ENCODE measurements around the gene SIPA1L3.

The SIPA1L3 gene

DNA sequence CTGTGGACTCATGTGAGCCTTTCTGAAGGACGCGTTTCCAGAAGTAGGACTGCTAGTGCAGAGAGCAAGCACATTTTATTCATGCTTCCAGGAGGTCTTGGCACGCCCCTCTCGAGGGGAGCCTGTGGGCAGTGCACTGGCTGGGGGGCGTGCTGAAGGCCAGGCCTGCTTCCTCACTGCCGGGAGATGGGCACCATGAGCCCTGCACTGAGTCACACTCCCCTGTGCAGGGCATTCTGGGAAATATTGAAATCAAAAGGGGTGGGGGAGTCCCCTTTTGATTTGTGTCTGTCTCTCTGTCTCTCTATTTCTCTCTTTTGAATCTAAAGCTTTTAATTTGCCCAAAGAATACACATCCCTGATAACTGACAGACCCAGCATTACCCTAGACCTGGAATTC lies 283.1 kb downstream of the SIPA1L3 start:
- no peaks in the 10 kb centered on the region for H3K27me3 Mint-ChIP-seq (ENCODE audit: low read depth)
- H3K9me3 Mint-ChIP-seq, result no peaks in the 10 kb centered on the region
- no peak overlapping the region for H3K27ac Mint-ChIP-seq
- DNase-seq (ENCODE audit: low spot score), result no peak
- no peak overlapping the region for H3K4me3 Mint-ChIP-seq
- H3K4me1 Mint-ChIP-seq (ENCODE audit: low read depth), result no peaks in the 10 kb centered on the region
- H3K36me3 Mint-ChIP-seq (ENCODE audit: low read depth), result no peaks in the 10 kb centered on the region

DNA sequence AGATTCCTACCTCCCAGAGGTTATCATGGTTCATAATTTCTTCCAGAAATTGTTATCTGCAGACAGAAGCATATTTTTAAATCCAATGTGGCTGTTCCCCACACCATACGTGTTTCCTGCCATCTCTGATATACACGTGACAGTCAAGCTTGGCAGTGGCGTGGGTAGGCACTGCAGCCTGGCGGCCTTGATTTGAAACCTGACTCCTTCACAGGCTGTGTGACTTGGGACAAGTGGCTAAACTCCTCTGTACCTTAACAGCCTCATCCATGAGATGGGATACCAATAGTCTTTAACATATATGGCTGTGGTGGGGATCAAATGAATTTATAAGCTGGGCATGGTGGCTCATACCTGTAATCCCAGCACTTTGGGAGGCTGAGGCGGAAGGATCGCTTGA lies 283.8 kb downstream of the SIPA1L3 start:
- no peak overlapping the region for H3K4me3 Mint-ChIP-seq
- H3K9me3 Mint-ChIP-seq, result no peaks in the 10 kb centered on the region
- no peaks in the 10 kb centered on the region for H3K4me1 Mint-ChIP-seq (ENCODE audit: low read depth)
- DNase-seq (ENCODE audit: low spot score), result no peak
- H3K36me3 Mint-ChIP-seq (ENCODE audit: low read depth), result no peaks in the 10 kb centered on the region
- H3K27me3 Mint-ChIP-seq (ENCODE audit: low read depth), result no peaks in the 10 kb centered on the region
- no peak overlapping the region for H3K27ac Mint-ChIP-seq

- H3K4me3 Mint-ChIP-seq, result no peak overlapping the region
- no peak for DNase-seq (ENCODE audit: low spot score)
- H3K27me3 Mint-ChIP-seq (ENCODE audit: low read depth), result no peaks in the 10 kb centered on the region
- no peaks in the 10 kb centered on the region for H3K4me1 Mint-ChIP-seq (ENCODE audit: low read depth)
- no peaks in the 10 kb centered on the region for H3K36me3 Mint-ChIP-seq (ENCODE audit: low read depth)
- no peaks in the 10 kb centered on the region for H3K9me3 Mint-ChIP-seq
- H3K27ac Mint-ChIP-seq, result no peak overlapping the region
Observed at GRCh38 chr19:38191747-38192146, 284.7 kb downstream of the SIPA1L3 start.

- H3K27me3 Mint-ChIP-seq (ENCODE audit: low read depth), result no peaks in the 10 kb centered on the region
- H3K9me3 Mint-ChIP-seq, result no peaks in the 10 kb centered on the region
- no peaks in the 10 kb centered on the region for H3K4me1 Mint-ChIP-seq (ENCODE audit: low read depth)
- no peaks in the 10 kb centered on the region for H3K36me3 Mint-ChIP-seq (ENCODE audit: low read depth)
- no peak for DNase-seq (ENCODE audit: low spot score)
- H3K27ac Mint-ChIP-seq, result no peak overlapping the region
- no peak overlapping the region for H3K4me3 Mint-ChIP-seq
Observed at GRCh38 chr19:38193445-38193844, 286.4 kb downstream of the SIPA1L3 start.

DNA sequence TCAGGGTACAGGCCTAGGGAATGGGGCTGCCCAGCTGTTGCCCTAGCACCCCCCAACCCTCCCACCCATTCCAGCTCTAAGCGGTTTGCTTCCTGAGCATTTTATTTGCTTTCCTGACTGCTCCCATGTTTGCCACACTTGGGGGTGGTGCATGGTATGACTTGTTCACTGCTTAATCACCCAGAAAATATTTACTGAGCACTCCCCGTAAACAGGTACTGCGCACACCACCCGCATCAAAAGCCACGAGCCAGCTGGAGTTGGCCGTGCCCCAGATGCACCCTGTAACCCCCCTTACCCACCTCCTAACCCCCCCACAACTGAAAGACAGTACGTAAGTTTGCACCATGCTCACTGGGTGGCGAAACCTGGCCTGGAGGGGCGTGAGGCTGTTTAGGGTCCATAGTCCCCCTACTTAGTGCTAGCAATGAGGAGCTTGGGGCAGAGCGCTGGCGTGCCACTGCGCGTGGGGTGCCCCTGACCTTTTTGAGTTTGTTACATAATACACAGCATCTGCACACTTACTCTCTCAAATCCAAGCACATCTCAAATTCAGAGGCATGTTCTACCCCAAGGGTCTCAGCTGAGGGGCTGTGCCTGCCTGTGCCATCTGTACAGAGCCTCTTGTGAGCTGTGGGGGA lies 287.2 kb downstream of the SIPA1L3 start:
- H3K9me3 Mint-ChIP-seq, result no peaks in the 10 kb centered on the region

GRCh38 chr19:38195237-38195636 lies 288.2 kb downstream of the SIPA1L3 start:
- H3K4me3 Mint-ChIP-seq, result no peak overlapping the region
- no peaks in the 10 kb centered on the region for H3K4me1 Mint-ChIP-seq (ENCODE audit: low read depth)
- no peak overlapping the region for H3K27ac Mint-ChIP-seq
- no peaks in the 10 kb centered on the region for H3K9me3 Mint-ChIP-seq
- no peaks in the 10 kb centered on the region for H3K27me3 Mint-ChIP-seq (ENCODE audit: low read depth)
- no peak for DNase-seq (ENCODE audit: low spot score)
- H3K36me3 Mint-ChIP-seq (ENCODE audit: low read depth), result no peaks in the 10 kb centered on the region

More for the DNA sequence above, 287.2 kb downstream of the SIPA1L3 start:
- H3K27ac Mint-ChIP-seq, result no peak overlapping the region
- no peaks in the 10 kb centered on the region for H3K36me3 Mint-ChIP-seq (ENCODE audit: low read depth)
- DNase-seq (ENCODE audit: low spot score), result no peak
- H3K4me3 Mint-ChIP-seq, result no peak overlapping the region
- H3K4me1 Mint-ChIP-seq (ENCODE audit: low read depth), result no peaks in the 10 kb centered on the region
- no peaks in the 10 kb centered on the region for H3K27me3 Mint-ChIP-seq (ENCODE audit: low read depth)

GRCh38 chr19:38196245-38196837 lies 289.3 kb downstream of the SIPA1L3 start:
- no peaks in the 10 kb centered on the region for H3K36me3 Mint-ChIP-seq (ENCODE audit: low read depth)
- no peaks in the 10 kb centered on the region for H3K9me3 Mint-ChIP-seq
- H3K4me3 Mint-ChIP-seq, result no peak overlapping the region
- no peaks in the 10 kb centered on the region for H3K4me1 Mint-ChIP-seq (ENCODE audit: low read depth)
- no peak overlapping the region for H3K27ac Mint-ChIP-seq
- no peak for DNase-seq (ENCODE audit: low spot score)
- H3K27me3 Mint-ChIP-seq (ENCODE audit: low read depth), result no peaks in the 10 kb centered on the region

GRCh38 chr19:38196948-38197656 lies 290.1 kb downstream of the SIPA1L3 start:
- Mint-ChIP-seq H3K4me3 (no peak overlapping the region), H3K36me3 (ENCODE audit: low read depth) (no peaks in the 10 kb centered on the region), H3K9me3 (no peaks in the 10 kb centered on the region), H3K4me1 (ENCODE audit: low read depth) (no peaks in the 10 kb centered on the region), H3K27ac (no peak overlapping the region), H3K27me3 (ENCODE audit: low read depth) (no peaks in the 10 kb centered on the region)
- no peak for DNase-seq (ENCODE audit: low spot score)

DNA sequence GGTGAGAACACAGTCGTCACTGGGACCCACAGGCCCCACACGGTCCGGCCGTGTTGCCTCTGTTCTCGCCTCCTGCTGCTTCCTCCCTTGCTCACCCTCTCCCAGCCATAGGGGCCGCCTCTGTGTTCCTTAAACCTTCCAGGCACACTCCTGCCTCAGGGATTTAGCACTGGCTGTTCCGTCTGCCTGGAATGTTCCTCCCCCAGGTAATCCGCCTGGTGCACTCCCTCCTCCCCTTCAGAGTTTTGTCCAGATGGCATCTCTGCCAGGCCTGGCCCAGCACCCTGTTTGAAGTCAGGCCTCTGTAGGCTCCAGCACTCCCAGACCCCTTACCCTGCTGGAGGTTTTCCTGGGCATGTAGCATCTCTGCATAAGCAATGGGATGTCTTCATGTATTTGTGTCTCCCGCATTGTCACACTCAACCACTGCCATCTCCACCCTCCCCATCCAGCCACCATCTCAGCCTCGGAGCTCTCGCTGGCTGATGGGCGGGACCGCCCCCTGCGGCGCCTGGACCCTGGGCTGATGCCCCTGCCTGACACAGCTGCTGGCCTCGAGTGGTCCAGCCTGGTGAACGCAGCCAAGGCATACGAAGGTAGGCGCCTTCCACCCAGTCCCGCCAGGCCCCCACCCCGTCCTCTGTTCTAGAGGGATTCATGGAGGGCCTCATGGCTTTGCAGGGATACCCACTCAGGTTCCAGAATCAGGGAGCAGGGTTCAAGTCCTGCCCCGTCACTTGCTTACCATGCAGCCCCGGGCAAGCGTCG lies 291.1 kb downstream of the SIPA1L3 start:
- H3K36me3 Mint-ChIP-seq (ENCODE audit: low read depth), result no peaks in the 10 kb centered on the region
- H3K9me3 Mint-ChIP-seq, result no peaks in the 10 kb centered on the region
- H3K4me1 Mint-ChIP-seq (ENCODE audit: low read depth), result no peaks in the 10 kb centered on the region
- no peak overlapping the region for H3K4me3 Mint-ChIP-seq
- no peaks in the 10 kb centered on the region for H3K27me3 Mint-ChIP-seq (ENCODE audit: low read depth)
- no peak for DNase-seq (ENCODE audit: low spot score)
- no peak overlapping the region for H3K27ac Mint-ChIP-seq

DNA sequence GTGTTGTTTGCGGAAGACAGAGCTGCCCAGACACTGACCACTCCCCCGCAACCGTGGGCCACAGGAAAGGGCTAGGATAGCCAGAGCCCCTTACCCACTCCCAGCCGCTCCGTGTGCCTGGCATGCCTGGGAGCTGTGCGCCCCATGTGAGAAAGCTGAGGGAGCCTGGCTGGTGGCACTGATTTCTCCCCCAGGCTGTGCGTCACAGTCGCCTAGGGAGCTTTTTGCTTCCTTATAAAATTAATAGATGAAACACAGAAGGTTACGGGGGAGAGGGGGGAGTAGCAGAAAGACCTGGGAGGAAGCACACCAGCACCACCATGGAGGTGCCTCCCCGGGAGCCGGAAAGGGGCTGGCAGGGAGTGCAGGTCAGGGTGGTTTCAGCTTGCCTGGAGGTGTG lies 292.3 kb downstream of the SIPA1L3 start:
- no peaks in the 10 kb centered on the region for H3K9me3 Mint-ChIP-seq
- H3K4me1 Mint-ChIP-seq (ENCODE audit: low read depth), result no peaks in the 10 kb centered on the region
- no peak overlapping the region for H3K4me3 Mint-ChIP-seq
- H3K27me3 Mint-ChIP-seq (ENCODE audit: low read depth), result no peaks in the 10 kb centered on the region
- H3K27ac Mint-ChIP-seq, result no peak overlapping the region
- no peaks in the 10 kb centered on the region for H3K36me3 Mint-ChIP-seq (ENCODE audit: low read depth)
- DNase-seq (ENCODE audit: low spot score), result no peak

DNA sequence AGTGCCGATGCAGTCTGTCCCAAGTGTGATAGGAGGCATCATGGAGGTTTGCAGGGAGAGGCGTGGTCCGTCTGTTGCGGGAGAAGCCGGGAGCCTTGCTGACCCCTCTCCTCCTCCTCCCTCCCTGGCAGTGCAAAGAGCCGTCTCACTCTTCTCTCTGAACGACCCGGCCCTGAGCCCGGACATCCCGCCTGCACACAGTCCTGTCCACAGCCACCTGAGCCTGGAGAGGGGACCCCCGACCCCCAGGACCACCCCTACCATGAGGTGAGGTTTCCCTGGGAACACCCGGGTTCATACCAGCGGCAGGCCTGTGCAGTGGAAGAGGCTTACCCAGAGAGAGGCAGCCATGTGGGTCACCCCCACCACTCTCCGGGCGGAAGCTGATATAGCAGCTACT lies 294.7 kb downstream of the SIPA1L3 start:
- no peak overlapping the region for H3K27ac Mint-ChIP-seq
- no peaks in the 10 kb centered on the region for H3K4me1 Mint-ChIP-seq (ENCODE audit: low read depth)
- no peaks in the 10 kb centered on the region for H3K27me3 Mint-ChIP-seq (ENCODE audit: low read depth)
- DNase-seq (ENCODE audit: low spot score), result no peak
- H3K4me3 Mint-ChIP-seq, result no peak overlapping the region
- no peaks in the 10 kb centered on the region for H3K36me3 Mint-ChIP-seq (ENCODE audit: low read depth)
- H3K9me3 Mint-ChIP-seq, result no peaks in the 10 kb centered on the region

GRCh38 chr19:38202504-38202903 lies 295.5 kb downstream of the SIPA1L3 start:
- H3K9me3 Mint-ChIP-seq, result no peaks in the 10 kb centered on the region
- no peak overlapping the region for H3K27ac Mint-ChIP-seq
- no peak overlapping the region for H3K4me3 Mint-ChIP-seq
- no peak for DNase-seq (ENCODE audit: low spot score)
- H3K36me3 Mint-ChIP-seq (ENCODE audit: low read depth), result no peaks in the 10 kb centered on the region
- H3K27me3 Mint-ChIP-seq (ENCODE audit: low read depth), result no peaks in the 10 kb centered on the region
- no peaks in the 10 kb centered on the region for H3K4me1 Mint-ChIP-seq (ENCODE audit: low read depth)

- DNase-seq (ENCODE audit: low spot score), result no peak
- Mint-ChIP-seq H3K36me3 (ENCODE audit: low read depth) (no peaks in the 10 kb centered on the region), H3K4me1 (ENCODE audit: low read depth) (no peaks in the 10 kb centered on the region), H3K9me3 (no peaks in the 10 kb centered on the region), H3K27me3 (ENCODE audit: low read depth) (peaks cover under 1% of the 10 kb centered on the region), H3K27ac (no peak overlapping the region), H3K4me3 (no peak overlapping the region)
Observed at GRCh38 chr19:38203197-38203596, 296.2 kb downstream of the SIPA1L3 start.

- Mint-ChIP-seq H3K36me3 (ENCODE audit: low read depth) (no peaks in the 10 kb centered on the region), H3K27ac (no peak overlapping the region), H3K4me3 (no peak overlapping the region), H3K4me1 (ENCODE audit: low read depth) (no peaks in the 10 kb centered on the region), H3K27me3 (ENCODE audit: low read depth) (peaks cover 8% of the 10 kb centered on the region), H3K9me3 (no peaks in the 10 kb centered on the region)
- no peak for DNase-seq (ENCODE audit: low spot score)
Observed at GRCh38 chr19:38204096-38204495, 297.1 kb downstream of the SIPA1L3 start.

Data from T-helper 2 cell treated with Interferon-gamma antibody and Interleukin-4, amounts not matched to agents 5 μg/mL and 100 μg/mL, for 36 hours (primary cell).